ENCODE results near the gene GPR179. TPM values are rescaled to one million over a fixed set of nuclear protein-coding genes. Genes with fewer than 3 reads are reported as not detected.

The GPR179 gene
- total RNA-seq, 1 donor from 2014 or later = not detected

DNA sequence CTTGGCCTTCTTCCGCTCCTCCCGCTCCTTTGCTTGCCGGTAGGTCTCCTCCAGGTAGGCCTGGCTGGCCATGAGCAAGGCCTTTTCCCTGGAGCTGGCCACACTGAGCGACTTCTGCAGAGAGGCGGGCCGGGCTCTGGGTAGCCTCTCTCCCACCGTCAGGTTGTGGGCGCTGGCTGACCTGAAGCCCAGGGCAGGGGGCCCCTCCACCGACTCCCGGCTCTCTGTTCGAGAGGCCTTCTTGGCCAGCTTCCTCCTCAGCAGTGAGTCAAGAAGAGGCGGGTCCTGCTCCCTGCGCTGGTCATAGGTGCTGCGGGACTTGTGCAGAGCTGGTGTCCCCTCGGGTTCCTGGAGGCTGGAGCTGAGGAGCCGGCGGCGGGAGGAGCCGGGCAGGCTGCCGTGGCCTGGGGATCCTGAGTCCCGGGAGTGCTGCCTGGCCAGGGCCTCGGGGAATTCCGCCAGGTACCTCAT lies 12.8 kb downstream of the GPR179 start:
- Histone ChIP-seq H3K27ac (no peak overlapping the region), H3K4me3 (no peak overlapping the region), H3K36me3 (no peaks in the 10 kb centered on the region), H3K27me3 (no peaks in the 10 kb centered on the region), H3K9me3 (no peaks in the 10 kb centered on the region), H3K4me1 (no peaks in the 10 kb centered on the region)
- TF ChIP-seq, protein P1, sequence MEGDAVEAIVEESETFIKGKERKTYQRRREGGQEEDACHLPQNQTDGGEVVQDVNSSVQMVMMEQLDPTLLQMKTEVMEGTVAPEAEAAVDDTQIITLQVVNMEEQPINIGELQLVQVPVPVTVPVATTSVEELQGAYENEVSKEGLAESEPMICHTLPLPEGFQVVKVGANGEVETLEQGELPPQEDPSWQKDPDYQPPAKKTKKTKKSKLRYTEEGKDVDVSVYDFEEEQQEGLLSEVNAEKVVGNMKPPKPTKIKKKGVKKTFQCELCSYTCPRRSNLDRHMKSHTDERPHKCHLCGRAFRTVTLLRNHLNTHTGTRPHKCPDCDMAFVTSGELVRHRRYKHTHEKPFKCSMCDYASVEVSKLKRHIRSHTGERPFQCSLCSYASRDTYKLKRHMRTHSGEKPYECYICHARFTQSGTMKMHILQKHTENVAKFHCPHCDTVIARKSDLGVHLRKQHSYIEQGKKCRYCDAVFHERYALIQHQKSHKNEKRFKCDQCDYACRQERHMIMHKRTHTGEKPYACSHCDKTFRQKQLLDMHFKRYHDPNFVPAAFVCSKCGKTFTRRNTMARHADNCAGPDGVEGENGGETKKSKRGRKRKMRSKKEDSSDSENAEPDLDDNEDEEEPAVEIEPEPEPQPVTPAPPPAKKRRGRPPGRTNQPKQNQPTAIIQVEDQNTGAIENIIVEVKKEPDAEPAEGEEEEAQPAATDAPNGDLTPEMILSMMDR (IDR thresholded peaks at IDR 0.05) = no peak
- no peak for TF ChIP-seq POLR2A (IDR thresholded peaks at IDR 0.05)
- TF ChIP-seq POLR2AphosphoS5 (IDR thresholded peaks at IDR 0.05; ENCODE audit: insufficient read depth in 1 of 2, low read depth in 1 of 2) = no peak
- DNase-seq (ENCODE audit: extremely low spot score in 2 of 2) = no peak
- intact Hi-C loops (cut with DNase I) = no loop called here

- H3K4me3 ChIP-seq = no peak overlapping the region
- no peak for DNase-seq (ENCODE audit: extremely low spot score in 2 of 2)
- H3K9me3 ChIP-seq = no peaks in the 10 kb centered on the region
- no peaks in the 10 kb centered on the region for H3K4me1 ChIP-seq
- intact Hi-C loops (cut with DNase I) = no loop called here
- TF ChIP-seq POLR2AphosphoS5 (IDR thresholded peaks at IDR 0.05; ENCODE audit: insufficient read depth in 1 of 2, low read depth in 1 of 2) (no peak), POLR2A (IDR thresholded peaks at IDR 0.05) (no peak)
- TF ChIP-seq, protein P1 (IDR thresholded peaks at IDR 0.05) = no peak
- H3K27ac ChIP-seq = no peak overlapping the region
- no peaks in the 10 kb centered on the region for H3K36me3 ChIP-seq
- no peaks in the 10 kb centered on the region for H3K27me3 ChIP-seq
Observed at GRCh38 chr17:38329808-38330730, 13.7 kb downstream of the GPR179 start.

DNA sequence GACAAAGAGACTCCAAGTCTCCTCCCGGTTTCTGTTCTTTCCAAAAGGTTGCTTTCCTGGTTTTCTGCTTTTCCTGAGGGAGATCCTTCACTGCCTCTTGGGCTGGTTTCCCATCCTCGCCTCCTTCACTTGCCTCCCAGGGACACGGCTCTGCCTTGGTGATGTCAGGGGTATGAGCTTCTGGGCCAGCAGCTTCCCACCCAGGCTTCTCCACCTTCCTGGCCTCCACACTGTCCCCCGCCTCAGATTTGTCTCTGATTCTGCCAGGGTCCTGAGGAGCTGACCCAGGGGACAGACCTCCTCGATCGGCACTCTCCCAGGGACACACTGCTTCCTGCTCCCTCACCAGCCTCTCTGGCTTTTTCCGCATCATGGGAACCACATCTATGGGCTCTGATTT lies 14.5 kb downstream of the GPR179 start:
- intact Hi-C loops (cut with DNase I) = no loop called here
- no peaks in the 10 kb centered on the region for H3K27me3 ChIP-seq
- TF ChIP-seq POLR2A (IDR thresholded peaks at IDR 0.05) (no peak), POLR2AphosphoS5 (IDR thresholded peaks at IDR 0.05; ENCODE audit: insufficient read depth in 1 of 2, low read depth in 1 of 2) (no peak)
- TF ChIP-seq, protein P1 (IDR thresholded peaks at IDR 0.05) = no peak
- H3K9me3 ChIP-seq = no peaks in the 10 kb centered on the region
- H3K4me1 ChIP-seq = no peaks in the 10 kb centered on the region
- no peak overlapping the region for H3K4me3 ChIP-seq
- no peak overlapping the region for H3K27ac ChIP-seq
- DNase-seq (ENCODE audit: extremely low spot score in 2 of 2) = no peak
- no peaks in the 10 kb centered on the region for H3K36me3 ChIP-seq

DNA sequence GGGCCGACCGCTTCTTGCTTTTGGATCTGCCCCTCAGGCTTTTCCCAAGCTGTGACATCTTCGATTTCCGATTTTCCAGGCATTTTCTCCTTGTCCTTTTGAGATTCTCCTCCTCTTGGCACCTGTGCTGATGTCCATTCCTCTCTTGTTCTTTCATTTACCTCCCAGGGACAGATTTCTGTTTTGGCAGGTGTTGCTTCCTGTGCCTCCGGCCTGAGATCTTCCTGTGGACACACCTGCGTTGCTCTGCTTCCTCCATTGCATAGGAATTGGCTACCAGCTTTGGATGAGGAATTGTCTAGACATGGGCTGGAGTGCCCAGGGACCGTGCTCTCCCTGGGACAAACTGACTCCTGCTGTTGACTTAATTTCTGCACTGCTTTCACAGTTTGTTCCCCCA lies 15.1 kb downstream of the GPR179 start:
- no peak for DNase-seq (ENCODE audit: extremely low spot score in 2 of 2)
- H3K27me3 ChIP-seq = no peaks in the 10 kb centered on the region
- TF ChIP-seq, protein P1 (IDR thresholded peaks at IDR 0.05) = no peak
- no peak overlapping the region for H3K27ac ChIP-seq
- intact Hi-C loops (cut with DNase I) = no loop called here
- no peaks in the 10 kb centered on the region for H3K9me3 ChIP-seq
- no peaks in the 10 kb centered on the region for H3K36me3 ChIP-seq
- no peak overlapping the region for H3K4me3 ChIP-seq
- H3K4me1 ChIP-seq = no peaks in the 10 kb centered on the region

DNA sequence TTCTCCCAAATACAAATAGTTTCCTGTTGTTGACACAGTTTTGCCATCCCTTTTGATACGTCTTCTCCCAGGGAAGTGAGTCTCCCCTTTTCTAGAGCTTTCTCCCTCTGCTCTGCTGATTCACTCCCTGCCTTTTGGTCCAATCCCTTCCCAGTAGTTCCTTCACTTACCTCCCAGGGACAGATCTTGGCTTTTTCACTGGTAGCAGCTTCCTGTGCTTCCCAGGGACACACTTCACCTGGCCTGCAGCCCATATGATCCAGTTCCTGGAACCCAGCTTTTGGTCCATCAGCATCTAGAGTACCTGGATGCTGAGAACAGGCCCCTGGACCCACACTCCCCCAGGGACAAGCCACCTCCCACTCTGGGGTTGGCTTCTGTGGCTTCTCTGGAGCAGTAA lies 15.8 kb downstream of the GPR179 start:
- Histone ChIP-seq H3K36me3 (no peaks in the 10 kb centered on the region), H3K4me1 (no peaks in the 10 kb centered on the region), H3K27me3 (no peaks in the 10 kb centered on the region), H3K9me3 (no peaks in the 10 kb centered on the region), H3K27ac (no peak overlapping the region), H3K4me3 (no peak overlapping the region)
- intact Hi-C loops (cut with DNase I) = no loop called here
- no peak for DNase-seq (ENCODE audit: extremely low spot score in 2 of 2)
- no peak for TF ChIP-seq POLR2AphosphoS5 (IDR thresholded peaks at IDR 0.05; ENCODE audit: insufficient read depth in 1 of 2, low read depth in 1 of 2)
- TF ChIP-seq POLR2A (IDR thresholded peaks at IDR 0.05) = no peak
- TF ChIP-seq, protein P1 (IDR thresholded peaks at IDR 0.05) = no peak

Measured in vagina (tissue), 2 donors.